NCI-H2107 treated with DMSO at 0.1 percent for 48 hours (cell line): ENCODE results near the gene ZNF566.
"Not testable (repeated sequence)": the region's sequence is repeated elsewhere in the genome, so short reads cannot be mapped to it uniquely, and the experiment has no call there.

Experiments used
- DNase-seq: peaks from one replicate; lab custom pipeline; 2025; ENCODE audit not compliant: unreplicated experiment; lab: John Stamatoyannopoulos, UW

ZNF566 gene

GRCh38 chr19:36489118-36489919, at the start of gene ZNF566:
ZNF566 (minus strand) TSS chr19:36489561; CDS start chr19:36476557, 13,004 bp downstream.
- peak; percentile 95 for DNase-seq

GRCh38 chr19:36528921-36529518, 39.7 kb upstream of the ZNF566 start:
- peak; percentile 40 for DNase-seq

- DNase-seq, result peak; percentile 66
Measured at GRCh38 chr19:36528194-36528920, 39.0 kb upstream of the ZNF566 start, which contains the start of gene ZNF260. ZNF260 (minus strand) TSS chr19:36528271; CDS start chr19:36515238, 13,033 bp downstream.

- no peak for DNase-seq
Measured at GRCh38 chr19:36527873-36528193, 38.5 kb upstream of the ZNF566 start.

GRCh38 chr19:36527341-36527740, 38.0 kb upstream of the ZNF566 start:
- DNase-seq, result no peak

- no peak for DNase-seq
Measured at GRCh38 chr19:36526581-36526980, 37.2 kb upstream of the ZNF566 start.

GRCh38 chr19:36524617-36525016, 35.3 kb upstream of the ZNF566 start:
- DNase-seq, result no peak

GRCh38 chr19:36514012-36514612, 24.8 kb upstream of the ZNF566 start:
- no peak for DNase-seq

- no peak for DNase-seq
Measured at GRCh38 chr19:36508325-36508724, 19.0 kb upstream of the ZNF566 start.

- no peak for DNase-seq
Measured at GRCh38 chr19:36501973-36502372, 12.6 kb upstream of the ZNF566 start.

- no peak for DNase-seq
Measured at GRCh38 chr19:36497001-36497400, 7.6 kb upstream of the ZNF566 start.

GRCh38 chr19:36492689-36493453, 3.5 kb upstream of the ZNF566 start:
- not testable (repeated sequence) for DNase-seq

- DNase-seq, result not testable (repeated sequence)
Measured at GRCh38 chr19:36490846-36491245, 1.5 kb upstream of the ZNF566 start.

GRCh38 chr19:36489920-36490415, 607 bp upstream of the ZNF566 start:
- DNase-seq, result no peak

- DNase-seq, result peak; percentile 1
Measured at GRCh38 chr19:36488846-36489117, 579 bp downstream of the ZNF566 start.

- DNase-seq, result no peak
Measured at GRCh38 chr19:36488118-36488845, 1.1 kb downstream of the ZNF566 start.

- DNase-seq, result no peak
Measured at GRCh38 chr19:36483653-36484052, 5.7 kb downstream of the ZNF566 start.

GRCh38 chr19:36482876-36483275, 6.5 kb downstream of the ZNF566 start:
- DNase-seq, result no peak

- DNase-seq, result no peak
Measured at GRCh38 chr19:36460046-36460445, 29.3 kb downstream of the ZNF566 start.

GRCh38 chr19:36456831-36457230, 32.5 kb downstream of the ZNF566 start:
- no peak for DNase-seq
